ENCODE data around the gene PPP1R13L. TPM values are rescaled to one million over a fixed set of nuclear protein-coding genes. Genes with fewer than 3 reads are reported as not detected.

The PPP1R13L gene
- total RNA-seq, 4 donors from 2014 or later: 11.9 to 64.2 (median 35.8) TPM

- intact Hi-C loops (cut with DNase I): no loop called here
- Histone ChIP-seq H3K27ac (peak within 1 kb of the TSS; percentile 58 to 90 (median 88)), H3K27me3 (no peaks in the 10 kb centered on the region), H3K4me3 (replicated peaks in 1 of 3) (peak within 1 kb of the TSS; percentile 2 to 71 (median 44)), H3K4me1 (peaks cover 13 to 26% of the 10 kb centered on the region in 2 donors), H3K36me3 (no peaks in the 10 kb centered on the region), H3K9me3 (no peaks in the 10 kb centered on the region)
- peak; percentile 99 for DNase-seq
- WGBS, 2 donors: 0 to 6% methylated on average over 2 to 19 of the region's 37 CpGs
- TF ChIP-seq, protein P1, sequence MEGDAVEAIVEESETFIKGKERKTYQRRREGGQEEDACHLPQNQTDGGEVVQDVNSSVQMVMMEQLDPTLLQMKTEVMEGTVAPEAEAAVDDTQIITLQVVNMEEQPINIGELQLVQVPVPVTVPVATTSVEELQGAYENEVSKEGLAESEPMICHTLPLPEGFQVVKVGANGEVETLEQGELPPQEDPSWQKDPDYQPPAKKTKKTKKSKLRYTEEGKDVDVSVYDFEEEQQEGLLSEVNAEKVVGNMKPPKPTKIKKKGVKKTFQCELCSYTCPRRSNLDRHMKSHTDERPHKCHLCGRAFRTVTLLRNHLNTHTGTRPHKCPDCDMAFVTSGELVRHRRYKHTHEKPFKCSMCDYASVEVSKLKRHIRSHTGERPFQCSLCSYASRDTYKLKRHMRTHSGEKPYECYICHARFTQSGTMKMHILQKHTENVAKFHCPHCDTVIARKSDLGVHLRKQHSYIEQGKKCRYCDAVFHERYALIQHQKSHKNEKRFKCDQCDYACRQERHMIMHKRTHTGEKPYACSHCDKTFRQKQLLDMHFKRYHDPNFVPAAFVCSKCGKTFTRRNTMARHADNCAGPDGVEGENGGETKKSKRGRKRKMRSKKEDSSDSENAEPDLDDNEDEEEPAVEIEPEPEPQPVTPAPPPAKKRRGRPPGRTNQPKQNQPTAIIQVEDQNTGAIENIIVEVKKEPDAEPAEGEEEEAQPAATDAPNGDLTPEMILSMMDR (IDR thresholded peaks at IDR 0.05): no peak
- peak in 1 of 2 donors; percentile 76 for TF ChIP-seq POLR2A (IDR thresholded peaks at IDR 0.05)
Observed at GRCh38 chr19:45423589-45424190, 18.8 kb upstream of the PPP1R13L start, which contains the start of gene ERCC1. ERCC1 (minus strand) TSS chr19:45423917; CDS start chr19:45423374, 543 bp downstream.

DNA sequence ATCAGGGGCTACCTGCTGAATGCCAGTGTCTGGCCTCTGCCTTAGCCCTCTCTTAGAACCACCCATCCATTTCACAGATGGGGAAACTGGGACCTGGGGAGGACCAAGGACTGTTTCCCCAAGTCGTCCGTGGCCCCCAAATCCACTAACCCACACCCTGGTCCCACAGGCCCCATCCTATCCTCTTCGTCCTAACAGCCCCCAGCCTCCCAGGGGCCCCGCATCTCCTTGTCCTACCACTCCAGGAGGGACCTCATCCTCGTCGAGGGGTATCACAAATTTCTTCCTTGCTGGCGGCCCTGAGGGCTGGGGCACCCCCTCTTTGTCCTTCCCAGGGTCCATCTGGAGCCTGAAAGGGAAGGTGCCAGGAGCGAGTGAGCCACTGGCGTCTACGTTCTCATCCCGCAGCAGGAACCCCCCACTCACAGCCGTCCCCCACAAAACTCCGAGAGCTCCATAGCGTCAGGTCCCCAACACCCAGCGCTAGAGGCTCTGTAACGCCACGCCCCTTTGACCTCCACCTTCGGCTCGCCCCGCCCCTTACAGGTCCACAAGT lies 18.2 kb upstream of the PPP1R13L start:
- H3K27ac ChIP-seq: peak overlapping the region; percentile 58 to 90 (median 88)
- no peak for TF ChIP-seq POLR2A (IDR thresholded peaks at IDR 0.05)
- TF ChIP-seq, protein P1 (IDR thresholded peaks at IDR 0.05): no peak
- intact Hi-C loops (cut with DNase I): no loop called here
- H3K36me3 ChIP-seq: no peaks in the 10 kb centered on the region
- no peaks in the 10 kb centered on the region for H3K27me3 ChIP-seq
- no peak for DNase-seq
- H3K9me3 ChIP-seq: no peaks in the 10 kb centered on the region
- peaks cover 7 to 21% of the 10 kb centered on the region in 2 donors for H3K4me1 ChIP-seq
- WGBS, 2 donors: 14% methylated on average over 20 of the region's 20 CpGs
- peak overlapping the region; percentile 2 to 71 (median 44) for H3K4me3 ChIP-seq (replicated peaks in 1 of 3)

DNA sequence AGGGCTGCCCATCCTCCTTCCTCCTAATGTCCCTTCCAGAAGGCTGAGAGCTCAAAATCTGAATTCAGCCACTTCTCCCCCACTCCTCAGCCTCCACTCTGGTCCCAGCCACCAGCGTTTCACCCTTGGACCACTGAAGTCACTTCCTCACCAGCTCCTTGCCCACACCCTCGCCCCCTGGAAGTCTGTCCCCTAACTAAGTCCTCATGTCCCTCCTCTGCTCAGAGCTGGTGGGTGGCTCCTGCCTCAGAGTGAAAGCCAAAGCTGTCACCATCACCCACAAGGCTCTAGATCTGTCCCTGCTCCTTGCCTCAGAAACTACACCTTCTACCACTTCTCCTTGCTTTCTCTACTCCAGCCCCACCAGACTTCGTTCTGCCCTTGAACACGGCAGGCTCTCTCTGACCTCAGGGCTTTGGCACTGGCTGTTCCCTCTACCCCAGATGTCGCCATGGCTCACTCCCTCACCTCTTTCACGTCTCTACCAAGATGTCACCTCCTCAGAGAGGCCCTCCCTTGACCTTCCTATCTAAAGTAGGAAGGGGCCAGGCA lies 17.2 kb upstream of the PPP1R13L start:
- Histone ChIP-seq H3K27ac (no peak overlapping the region), H3K27me3 (no peaks in the 10 kb centered on the region), H3K4me1 (peaks cover 7 to 21% of the 10 kb centered on the region in 2 donors), H3K9me3 (no peaks in the 10 kb centered on the region), H3K4me3 (replicated peaks in 1 of 3) (no peak overlapping the region), H3K36me3 (no peaks in the 10 kb centered on the region)
- no peak for DNase-seq
- intact Hi-C loops (cut with DNase I): no loop called here
- no peak for TF ChIP-seq POLR2A (IDR thresholded peaks at IDR 0.05)
- TF ChIP-seq, protein P1 (IDR thresholded peaks at IDR 0.05): no peak
- WGBS, 2 donors: 91% methylated on average over 6 of the region's 6 CpGs

GRCh38 chr19:45420871-45421270 lies 16.0 kb upstream of the PPP1R13L start:
- no peak for DNase-seq
- Histone ChIP-seq H3K27me3 (no peaks in the 10 kb centered on the region), H3K4me1 (peaks cover 7 to 20% of the 10 kb centered on the region in 2 donors), H3K9me3 (no peaks in the 10 kb centered on the region), H3K36me3 (peaks cover 0 to 9% of the 10 kb centered on the region in 2 donors), H3K27ac (no peak overlapping the region), H3K4me3 (replicated peaks in 1 of 3) (no peak overlapping the region)
- no peak for TF ChIP-seq POLR2A (IDR thresholded peaks at IDR 0.05)
- TF ChIP-seq, protein P1 (IDR thresholded peaks at IDR 0.05): no peak
- intact Hi-C loops (cut with DNase I): no loop called here
- 91 to 92% methylated on average over 4 to 6 of the region's 6 CpGs for WGBS, 2 donors

- Histone ChIP-seq H3K9me3 (no peaks in the 10 kb centered on the region), H3K4me1 (peaks cover 7 to 15% of the 10 kb centered on the region in 2 donors), H3K27ac (no peak overlapping the region), H3K36me3 (peaks cover 0 to 13% of the 10 kb centered on the region in 2 donors), H3K27me3 (no peaks in the 10 kb centered on the region), H3K4me3 (replicated peaks in 1 of 3) (no peak overlapping the region)
- intact Hi-C loops (cut with DNase I): no loop called here
- TF ChIP-seq, protein P1 (IDR thresholded peaks at IDR 0.05): no peak
- TF ChIP-seq POLR2A (IDR thresholded peaks at IDR 0.05): no peak
- no peak for DNase-seq
- WGBS, 2 donors: 86 to 91% methylated on average over 10 of the region's 10 CpGs
Observed at GRCh38 chr19:45420356-45420755, 15.5 kb upstream of the PPP1R13L start.
